Kidney tubule cell (primary cell): ENCODE data around the gene XRCC3.
"Not testable (repeated sequence)": the region's sequence is repeated elsewhere in the genome, so short reads cannot be mapped to it uniquely, and the experiment has no call there.

Experiments
- DNase-seq: peaks from one replicate; pipeline ENCODE4 v3.0.0-alpha.2; 2018; ENCODE audit warnings: low spot score

XRCC3 gene

GRCh38 chr14:103667671-103668070, 47.6 kb downstream of the XRCC3 start:
- DNase-seq = no peak

DNA sequence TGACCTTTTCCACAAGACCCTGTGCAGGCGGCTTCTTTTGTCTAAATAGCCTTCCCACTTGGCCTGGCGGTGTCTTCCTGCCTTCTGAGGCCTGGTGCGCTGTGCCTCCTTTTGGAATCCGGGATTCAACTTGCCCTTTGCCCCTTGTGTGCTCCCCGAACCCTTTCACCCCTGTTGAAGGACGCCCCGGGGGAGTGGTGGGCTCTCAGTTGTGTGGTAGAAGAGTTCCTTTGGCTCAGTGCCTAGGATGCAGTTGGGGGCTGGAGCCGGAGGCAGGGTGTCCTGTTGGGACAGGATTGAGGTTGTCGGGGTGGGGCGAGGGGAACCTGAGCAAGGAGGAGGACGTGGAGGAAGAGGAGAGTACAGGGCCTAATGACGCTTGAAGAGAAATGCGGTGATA, 51.7 kb downstream of the XRCC3 start:
- DNase-seq = no peak

- no peak for DNase-seq
Observed at GRCh38 chr14:103662591-103662990, 52.7 kb downstream of the XRCC3 start.

- no peak for DNase-seq
Observed at GRCh38 chr14:103662029-103662428, 53.2 kb downstream of the XRCC3 start.

- DNase-seq = no peak
Observed at GRCh38 chr14:103659631-103660030, 55.6 kb downstream of the XRCC3 start.

- DNase-seq = no peak
Observed at GRCh38 chr14:103657471-103657870, 57.8 kb downstream of the XRCC3 start.

DNA sequence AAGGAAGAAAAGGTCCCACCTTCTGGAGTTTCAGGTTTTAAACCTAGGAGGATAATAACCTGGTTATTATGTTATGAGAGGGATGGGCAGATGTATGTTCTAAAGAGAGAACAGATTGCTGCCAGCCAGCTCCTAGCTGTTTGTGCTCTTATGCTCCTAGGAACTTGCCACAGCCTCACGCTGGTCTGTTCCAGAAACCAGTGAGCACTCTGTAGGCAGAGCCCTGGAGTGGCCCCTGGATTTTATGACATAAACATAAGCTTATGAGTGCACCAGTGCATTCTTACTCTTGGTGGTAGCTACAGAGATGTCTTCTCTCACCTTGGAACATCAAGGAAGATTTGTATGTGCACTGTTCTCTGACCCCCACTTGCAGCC, 58.5 kb downstream of the XRCC3 start:
- no peak for DNase-seq

DNA sequence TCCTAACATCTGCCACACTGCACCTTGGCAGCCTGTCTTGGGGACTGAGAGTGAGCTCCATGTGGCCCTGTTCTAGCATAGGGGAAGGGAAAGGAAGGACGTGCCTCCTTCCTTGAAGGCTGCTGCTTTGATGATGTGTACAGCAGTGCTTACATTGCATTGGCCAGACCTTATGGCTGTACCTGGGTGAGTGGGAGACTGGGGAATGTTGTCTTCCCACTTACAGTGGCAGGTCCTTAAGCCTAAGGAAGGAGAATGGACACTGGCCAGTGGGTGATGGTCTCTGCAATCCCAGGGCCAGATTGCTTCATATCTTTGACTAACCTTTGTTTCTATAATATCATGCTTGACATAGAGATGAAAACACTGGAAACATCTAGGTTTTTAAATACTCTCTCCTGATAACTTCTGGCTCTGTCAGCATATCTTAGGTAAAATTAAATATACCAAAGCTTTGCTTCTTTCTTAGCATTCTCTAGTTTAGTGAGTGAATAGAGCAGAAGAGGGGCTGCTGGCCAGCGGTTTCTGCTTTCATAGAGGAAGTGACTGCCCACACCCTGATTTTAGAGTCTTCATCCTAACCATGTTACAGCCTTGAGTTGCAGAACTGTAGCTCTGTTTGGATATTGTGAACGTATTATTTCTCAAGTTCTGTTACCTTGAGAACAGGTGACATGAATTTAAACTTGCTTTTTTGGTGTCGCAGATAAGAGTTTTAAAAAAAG, 59.1 kb downstream of the XRCC3 start:
- DNase-seq = no peak

GRCh38 chr14:103654619-103655018, 60.6 kb downstream of the XRCC3 start:
- DNase-seq = no peak

- no peak for DNase-seq
Observed at GRCh38 chr14:103653805-103654204, 61.4 kb downstream of the XRCC3 start.

GRCh38 chr14:103653336-103653735, 61.9 kb downstream of the XRCC3 start:
- DNase-seq = not testable (repeated sequence)

DNA sequence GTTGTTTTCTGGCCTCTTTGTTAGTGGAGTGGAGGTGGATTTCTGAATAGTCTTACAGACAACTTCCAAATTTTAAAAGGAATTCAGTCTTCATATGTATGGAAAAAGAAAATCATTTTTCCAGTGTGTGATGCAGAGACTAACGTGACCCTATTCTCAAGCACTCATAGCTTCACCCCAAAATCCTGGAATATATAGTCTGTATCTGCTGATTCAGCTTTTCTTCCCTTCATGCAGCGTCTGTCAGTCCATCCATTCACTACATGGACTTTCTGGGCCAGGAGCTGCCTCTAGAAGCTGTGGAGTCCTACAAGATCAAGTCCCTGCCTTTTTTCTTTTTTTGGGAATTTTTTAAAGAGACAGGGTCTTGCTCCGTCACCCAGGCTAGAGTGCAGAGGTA, 62.4 kb downstream of the XRCC3 start:
- DNase-seq = no peak

- no peak for DNase-seq
Observed at GRCh38 chr14:103651585-103651984, 63.7 kb downstream of the XRCC3 start.

DNA sequence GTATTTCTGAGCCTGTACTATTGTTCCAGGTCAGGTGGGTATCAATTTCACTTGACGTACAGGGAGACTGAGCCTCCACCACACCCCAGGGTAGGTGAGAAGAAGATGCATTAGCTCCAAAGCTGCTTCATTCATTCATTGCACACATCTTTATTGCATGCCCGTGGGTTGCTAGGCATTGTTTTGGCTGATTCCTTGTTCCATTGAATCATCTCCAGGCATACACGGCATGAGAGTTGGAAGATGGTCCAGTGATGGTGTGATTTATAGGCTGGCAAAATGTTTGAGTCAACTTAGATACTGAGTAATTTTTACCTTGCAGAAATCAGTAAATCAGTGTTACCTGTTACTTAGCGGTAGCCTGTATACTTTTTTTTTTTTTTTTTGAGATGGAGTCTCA, 65.0 kb downstream of the XRCC3 start:
- no peak for DNase-seq

GRCh38 chr14:103649001-103649400, 66.2 kb downstream of the XRCC3 start:
- DNase-seq = no peak
